H9 (cell line): ENCODE results near the gene NMUR1. TPM values are rescaled to one million over a fixed set of nuclear protein-coding genes. Genes with fewer than 3 reads are reported as not detected.

ENCODE experiments used
- DNase-seq: peaks from one replicate; pipeline ENCODE4 v3.0.0-alpha.2; 2017
- H2AFZ ChIP-seq: one replicate; pipeline ENCODE4 v1.6.1; 2013; ENCODE audit warnings: mild to moderate bottlenecking, low read length, control low read depth, moderate library complexity
- H2AK5ac ChIP-seq: 2 replicates; pipeline ENCODE4 v1.6.1; 2013; ENCODE audit warnings: low read length, control low read depth, mixed read lengths; ENCODE audit not compliant: insufficient read length
- H2BK120ac ChIP-seq: one replicate; pipeline ENCODE4 v1.6.1; 2013; ENCODE audit warnings: low read depth, mild to moderate bottlenecking, low read length, control low read depth, inconsistent platforms; ENCODE audit not compliant: poor library complexity, severe bottlenecking
- H2BK12ac ChIP-seq: 2 replicates; pipeline ENCODE4 v1.6.1; 2013; ENCODE audit warnings: low read length, control low read depth, mixed read lengths, low read depth; ENCODE audit not compliant: insufficient read length
- H2BK15ac ChIP-seq: 2 replicates; pipeline ENCODE4 v1.6.1; 2013; ENCODE audit warnings: low read depth, low read length, control low read depth
- H2BK20ac ChIP-seq: one replicate; pipeline ENCODE4 v1.6.1; 2013; ENCODE audit warnings: low read depth, mild to moderate bottlenecking, low read length, control low read depth, inconsistent platforms; ENCODE audit not compliant: poor library complexity, severe bottlenecking
- H2BK5ac ChIP-seq: 2 replicates; pipeline ENCODE4 v1.6.1; 2013; ENCODE audit warnings: low read length, control low read depth, mixed read lengths; ENCODE audit not compliant: insufficient read length
- H3K14ac ChIP-seq: 2 replicates; pipeline ENCODE4 v1.6.1; 2013; ENCODE audit warnings: low read length, control low read depth; ENCODE audit not compliant: insufficient read depth
- H3K18ac ChIP-seq: 2 replicates; pipeline ENCODE4 v1.6.1; 2013; ENCODE audit warnings: low read depth, mild to moderate bottlenecking, mixed read lengths, low read length, control low read depth; ENCODE audit not compliant: insufficient read length
- H3K23ac ChIP-seq: 2 replicates; pipeline ENCODE4 v1.6.1; 2013; ENCODE audit warnings: low read length, control low read depth, mixed read lengths, low read depth; ENCODE audit not compliant: insufficient read length
- H3K23me2 ChIP-seq: 2 replicates; pipeline ENCODE4 v1.6.1; 2013; ENCODE audit warnings: low read depth, mild to moderate bottlenecking, mixed read lengths, low read length, control low read depth; ENCODE audit not compliant: insufficient read length, poor library complexity, severe bottlenecking
- H3K27ac ChIP-seq: 2 replicates; pipeline ENCODE4 v1.5.1; 2013; ENCODE audit warnings: low read length, control low read depth, mixed read lengths, low read depth; ENCODE audit not compliant: insufficient read length
- H3K27me3 ChIP-seq: 2 replicates; pipeline ENCODE4 v1.6.1; 2013; ENCODE audit warnings: low read length, control low read depth, inconsistent platforms; ENCODE audit not compliant: insufficient read depth
- H3K4ac ChIP-seq: 2 replicates; pipeline ENCODE4 v1.6.1; 2013; ENCODE audit warnings: low read depth, mild to moderate bottlenecking, control low read depth, inconsistent platforms, low read length, moderate library complexity
- H3K4me1 ChIP-seq: 2 replicates; pipeline ENCODE4 v1.6.1; 2013; ENCODE audit warnings: low read length, control low read depth, inconsistent platforms; ENCODE audit not compliant: insufficient read depth
- H3K4me2 ChIP-seq: 2 replicates; pipeline ENCODE4 v1.6.1; 2013; ENCODE audit warnings: low read length, control low read depth, mixed read lengths; ENCODE audit not compliant: insufficient read length, insufficient read depth
- H3K56ac ChIP-seq: 2 replicates; pipeline ENCODE4 v1.6.1; 2013; ENCODE audit warnings: low read depth, mild to moderate bottlenecking, mixed read lengths, low read length, control low read depth; ENCODE audit not compliant: insufficient read length
- H3K79me1 ChIP-seq: 2 replicates; pipeline ENCODE4 v1.6.1; 2013; ENCODE audit warnings: low read depth, mild to moderate bottlenecking, moderate library complexity, low read length, control low read depth, inconsistent platforms; ENCODE audit not compliant: insufficient read depth, poor library complexity, severe bottlenecking
- H3K79me2 ChIP-seq: 2 replicates; pipeline ENCODE4 v1.6.1; 2013; ENCODE audit warnings: low read length, control low read depth, inconsistent platforms; ENCODE audit not compliant: insufficient read depth
- H3K9ac ChIP-seq: 2 replicates; pipeline ENCODE4 v1.6.1; 2013; ENCODE audit warnings: low read length, control low read depth, mixed read lengths; ENCODE audit not compliant: insufficient read length; ENCODE audit errors: extremely low read depth
- H3K9me3 ChIP-seq: one replicate; pipeline ENCODE4 v1.6.1; 2013; ENCODE audit warnings: low read depth, low read length, inconsistent platforms; ENCODE audit not compliant: control insufficient read depth
- H3T11ph ChIP-seq: one replicate; pipeline ENCODE4 v1.6.1; 2013; ENCODE audit warnings: mild to moderate bottlenecking, low read length, control low read depth, inconsistent platforms
- H4K20me1 ChIP-seq: one replicate; pipeline ENCODE4 v1.6.1; 2013; ENCODE audit not compliant: control insufficient read depth, insufficient read length, insufficient read depth
- H4K5ac ChIP-seq: 2 replicates; pipeline ENCODE4 v1.6.1; 2013; ENCODE audit warnings: low read depth, mild to moderate bottlenecking, mixed read lengths, low read length, control low read depth; ENCODE audit not compliant: insufficient read length
- H4K8ac ChIP-seq: replicated peaks from 2 replicates; pipeline ENCODE4 v1.6.1; 2013; ENCODE audit warnings: low read length, control low read depth, mixed read lengths, low read depth; ENCODE audit not compliant: insufficient read length
- H4K91ac ChIP-seq: 2 replicates; pipeline ENCODE4 v1.6.1; 2013; ENCODE audit warnings: low read depth, mild to moderate bottlenecking, moderate library complexity, mixed read lengths, low read length, control low read depth; ENCODE audit not compliant: insufficient read length
- H3K27ac Mint-ChIP-seq, 3 experiments: 2 replicates in 2 of 3; 3 replicates in 1 of 3; pipeline ENCODE4 v1.8.0; 2020 to 2021; ENCODE audit warnings: mixed read lengths in 3 of 3, mild to moderate bottlenecking in 1 of 3, moderate library complexity in 1 of 3
- H3K27me3 Mint-ChIP-seq: 2 replicates; pipeline ENCODE4 v1.8.0; 2021; ENCODE audit warnings: low read depth, mild to moderate bottlenecking, moderate library complexity, mixed read lengths
- H3K36me3 Mint-ChIP-seq, 3 experiments: 2 replicates in 2 of 3; 3 replicates in 1 of 3; pipeline ENCODE4 v1.8.0; 2020 to 2021; ENCODE audit warnings: low read depth in 3 of 3, mixed read lengths in 3 of 3; ENCODE audit not compliant: insufficient read depth in 1 of 3
- H3K4me1 Mint-ChIP-seq, 2 experiments: 2 replicates each; pipeline ENCODE4 v1.8.0; 2020; ENCODE audit warnings: mixed read lengths in 2 of 2
- H3K4me3 Mint-ChIP-seq, 2 experiments: 2 replicates in 1 of 2; 3 replicates in 1 of 2; pipeline ENCODE4 v1.8.0; 2020 to 2021; ENCODE audit warnings: mild to moderate bottlenecking in 2 of 2, mixed read lengths in 2 of 2, moderate library complexity in 1 of 2
- H3K9me3 Mint-ChIP-seq, 2 experiments: 2 replicates in 1 of 2; 3 replicates in 1 of 2; pipeline ENCODE4 v1.8.0; 2020; ENCODE audit warnings: mild to moderate bottlenecking in 2 of 2, mixed read lengths in 2 of 2, moderate library complexity in 1 of 2
- CTCF ChIP-seq: fragments of 200-600 bp; sonication (generic); conservative IDR thresholded peaks from 3 replicates; pipeline ENCODE4 v1.8.0; 2021; ENCODE audit warnings: antibody characterized with exemption, mild to moderate bottlenecking
- WGBS: extraction: QIAGEN DNeasy Blood & Tissue Kit; methylation state at CpG from one replicate; pipeline ENCODE4 v1.1.7; 2013; ENCODE audit warnings: missing lambda C conversion rate, low lambda C conversion rate, mixed read lengths; ENCODE audit not compliant: insufficient read length; ENCODE audit errors: extremely low coverage; 5-methylcytosine and 5-hydroxymethylcytosine counted together
- total RNA-seq: library from RNA; stranded (reverse); gene quantifications from 2 replicates; pipeline ENCODE4 v1.2.1, GENCODE V29; 2021

The NMUR1 gene
- total RNA-seq, 1 experiment from 2014 or later, result 0.20 TPM

GRCh38 chr2:231514951-231515297 lies 15.3 kb downstream of the NMUR1 start:
- Histone ChIP-seq H4K8ac (no peak overlapping the region), H3K18ac (peak overlapping the region; percentile 23), H3K79me1 (no peaks in the 10 kb centered on the region), H4K5ac (no peak overlapping the region), H3K27ac (no peak overlapping the region), H2BK15ac (no peak overlapping the region; the same call in 1 of the 2 replicates), H2AK5ac (no peak overlapping the region), H2AFZ (no peak overlapping the region), H3K56ac (no peak overlapping the region), H3K14ac (peak overlapping the region; percentile 77; the same call in 1 of the 2 replicates), H3K23me2 (peaks cover 3% of the 10 kb centered on the region), H3K9ac (peak overlapping the region; percentile 17), H2BK5ac (no peak overlapping the region), H2BK12ac (no peak overlapping the region), H3K4ac (no peak overlapping the region; the same call in 1 of the 2 replicates), H3K23ac (no peak overlapping the region), H2BK20ac (no peak overlapping the region), H3T11ph (no peak overlapping the region), H3K27me3 (no peaks in the 10 kb centered on the region), H3K79me2 (no peaks in the 10 kb centered on the region), H4K91ac (no peak overlapping the region), H2BK120ac (no peak overlapping the region), H3K4me2 (peak overlapping the region; percentile 71), H4K20me1 (no peaks in the 10 kb centered on the region), H3K4me1 (no peaks in the 10 kb centered on the region; the same call in 1 of the 2 replicates), H3K9me3 (no peaks in the 10 kb centered on the region)
- Mint-ChIP-seq H3K27me3 (peaks cover 1% of the 10 kb centered on the region; the same call in 1 of the 2 replicates), H3K4me1 (peaks cover 14 to 20% of the 10 kb centered on the region in 2 experiments), H3K9me3 (no peaks in the 10 kb centered on the region), H3K4me3 (peak overlapping the region; percentile 88 to 92), H3K27ac (peak overlapping the region in 2 of 3 experiments; percentile 87 to 93; a peak in 3 of 7 replicates), H3K36me3 (no peaks in the 10 kb centered on the region; a peak in 2 of 7 replicates)
- no peak for TF ChIP-seq CTCF
- WGBS, result no CpG with 5 or more reads among the region's 7 CpGs
- DNase-seq, result no peak
